ENCODE measurements around the gene DLGAP5.

The DLGAP5 gene, protein sequence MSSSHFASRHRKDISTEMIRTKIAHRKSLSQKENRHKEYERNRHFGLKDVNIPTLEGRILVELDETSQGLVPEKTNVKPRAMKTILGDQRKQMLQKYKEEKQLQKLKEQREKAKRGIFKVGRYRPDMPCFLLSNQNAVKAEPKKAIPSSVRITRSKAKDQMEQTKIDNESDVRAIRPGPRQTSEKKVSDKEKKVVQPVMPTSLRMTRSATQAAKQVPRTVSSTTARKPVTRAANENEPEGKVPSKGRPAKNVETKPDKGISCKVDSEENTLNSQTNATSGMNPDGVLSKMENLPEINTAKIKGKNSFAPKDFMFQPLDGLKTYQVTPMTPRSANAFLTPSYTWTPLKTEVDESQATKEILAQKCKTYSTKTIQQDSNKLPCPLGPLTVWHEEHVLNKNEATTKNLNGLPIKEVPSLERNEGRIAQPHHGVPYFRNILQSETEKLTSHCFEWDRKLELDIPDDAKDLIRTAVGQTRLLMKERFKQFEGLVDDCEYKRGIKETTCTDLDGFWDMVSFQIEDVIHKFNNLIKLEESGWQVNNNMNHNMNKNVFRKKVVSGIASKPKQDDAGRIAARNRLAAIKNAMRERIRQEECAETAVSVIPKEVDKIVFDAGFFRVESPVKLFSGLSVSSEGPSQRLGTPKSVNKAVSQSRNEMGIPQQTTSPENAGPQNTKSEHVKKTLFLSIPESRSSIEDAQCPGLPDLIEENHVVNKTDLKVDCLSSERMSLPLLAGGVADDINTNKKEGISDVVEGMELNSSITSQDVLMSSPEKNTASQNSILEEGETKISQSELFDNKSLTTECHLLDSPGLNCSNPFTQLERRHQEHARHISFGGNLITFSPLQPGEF

DNA sequence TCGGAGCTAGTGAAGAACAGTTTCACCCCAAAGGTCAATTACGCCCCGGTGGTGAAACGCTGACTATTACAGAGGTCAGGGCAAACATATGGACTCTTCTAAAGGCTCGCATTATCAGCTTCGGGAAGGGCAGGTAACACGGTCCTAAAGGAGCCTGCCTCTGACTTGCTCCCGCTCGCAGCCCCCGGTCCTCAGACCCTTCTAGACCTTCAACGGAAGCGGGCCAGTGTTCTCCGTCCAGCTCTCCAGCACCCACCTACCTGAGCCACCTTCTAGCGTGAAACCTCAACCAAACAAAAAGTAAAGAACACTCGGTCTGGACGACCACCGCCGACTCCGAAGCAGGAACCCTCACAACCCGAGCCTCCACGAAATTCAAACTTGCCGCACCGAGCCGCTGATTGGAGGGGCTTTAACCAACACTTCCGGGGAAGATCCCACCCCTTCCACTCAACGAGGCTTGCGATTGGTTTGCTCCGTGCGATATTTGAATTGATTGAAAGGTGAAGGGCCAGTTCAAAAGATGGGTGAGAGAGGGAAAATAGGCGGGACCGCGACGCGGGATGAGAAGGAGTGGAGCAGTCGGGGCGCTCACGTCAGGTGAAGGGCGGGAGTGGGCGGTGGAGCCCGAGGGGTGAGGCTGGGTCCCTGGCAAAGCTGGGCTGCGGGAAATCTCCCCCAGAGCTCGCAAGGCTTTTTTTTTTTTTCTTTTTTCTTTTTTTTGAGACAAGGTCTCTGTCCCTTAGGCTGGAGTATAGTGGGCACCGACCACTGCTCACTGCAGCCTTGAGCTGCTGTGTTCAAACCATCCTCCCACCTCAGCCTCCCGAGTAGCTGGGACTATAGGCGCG lies at the start of gene DLGAP5:
Gene DLGAP5, minus strand, starts transcription at position 383 of the 851 bp plus-strand sequence. CDS start 2,406 bp downstream, outside the sequence.
- DNase-seq (ENCODE audit: low read depth) = peak; percentile 74

DNA sequence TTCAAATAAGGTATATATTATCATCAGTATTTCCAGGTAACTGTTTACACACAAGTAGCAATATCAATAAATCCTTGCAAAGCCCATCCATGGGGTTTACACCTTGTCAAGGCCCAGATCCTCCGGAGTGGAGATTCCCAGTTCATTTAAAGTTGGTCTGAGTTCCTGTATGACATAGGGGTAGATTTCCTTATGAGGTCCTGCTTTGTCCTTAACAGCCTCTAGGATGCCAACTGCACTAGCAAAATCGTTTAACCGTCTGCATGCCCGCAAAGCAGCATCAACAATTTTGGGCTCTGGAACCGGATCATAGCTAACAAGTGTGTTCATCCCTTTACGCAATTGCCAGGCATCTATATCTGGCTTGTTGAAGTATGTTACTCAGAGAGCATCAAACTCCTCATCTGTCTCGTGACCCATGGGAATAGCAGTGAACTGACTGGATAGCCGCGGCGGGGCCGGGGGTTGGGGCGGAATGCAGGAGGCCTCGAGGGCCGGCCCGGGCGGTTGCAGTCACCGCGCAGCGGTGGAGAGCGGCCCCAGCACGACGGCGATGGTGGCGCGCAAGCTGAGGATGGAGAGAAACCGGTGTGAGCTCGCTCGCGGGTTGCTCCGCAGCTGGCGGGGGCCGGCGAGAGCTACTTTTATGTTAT lies 49.3 kb upstream of the DLGAP5 start:
- no peak for DNase-seq (ENCODE audit: low read depth)

DNA sequence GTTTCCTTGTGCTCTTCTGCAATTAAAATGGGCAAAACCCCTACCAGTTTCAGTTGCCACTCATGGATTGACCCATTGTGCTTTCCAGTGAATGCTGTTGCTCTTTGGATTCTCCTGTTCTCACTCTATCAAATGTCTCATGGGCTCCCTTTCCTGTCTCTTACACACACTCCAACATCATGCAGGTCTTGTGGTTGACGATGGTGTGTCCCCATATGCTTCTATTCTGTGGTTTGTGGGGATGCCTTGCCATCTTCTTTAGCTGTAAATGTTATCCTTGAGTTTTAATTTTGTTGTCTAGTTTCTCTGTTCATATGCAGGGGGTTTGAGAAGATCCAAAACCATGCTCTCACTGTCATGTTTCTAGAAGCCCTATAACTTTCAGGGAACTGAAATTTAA lies 47.9 kb upstream of the DLGAP5 start:
- DNase-seq (ENCODE audit: low read depth) = no peak

DNA sequence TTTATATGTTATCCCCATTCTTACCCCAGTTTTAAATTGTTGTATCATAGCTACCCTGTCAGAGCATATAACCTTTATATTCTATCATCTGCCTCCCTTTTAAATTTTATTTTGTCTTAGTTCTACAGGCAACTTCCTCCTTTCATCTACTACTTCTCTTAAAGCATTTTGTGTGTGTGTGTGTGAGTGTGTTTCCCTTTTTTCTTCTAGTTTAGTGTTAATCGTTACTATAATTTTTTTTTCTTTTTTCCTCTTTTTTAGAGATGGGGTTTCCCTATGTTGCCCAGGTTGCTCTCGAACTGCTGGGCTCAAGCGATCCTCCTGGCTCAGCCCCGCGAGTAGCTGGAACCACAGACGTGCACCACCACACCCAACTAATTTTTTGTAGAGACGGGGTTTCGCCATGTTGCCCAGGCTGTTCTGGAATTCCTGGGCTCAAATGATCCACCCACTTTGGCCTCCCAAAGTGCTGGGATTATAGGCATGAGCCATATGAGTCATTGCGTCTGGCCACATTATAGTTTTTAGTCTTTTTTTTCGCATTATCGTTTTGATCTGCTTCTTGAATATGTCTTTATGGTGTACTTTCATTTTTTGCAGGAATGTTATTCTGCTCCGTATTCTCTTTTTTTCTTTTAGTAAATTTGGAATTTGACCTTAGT lies 46.8 kb upstream of the DLGAP5 start:
- DNase-seq (ENCODE audit: low read depth) = no peak

DNA sequence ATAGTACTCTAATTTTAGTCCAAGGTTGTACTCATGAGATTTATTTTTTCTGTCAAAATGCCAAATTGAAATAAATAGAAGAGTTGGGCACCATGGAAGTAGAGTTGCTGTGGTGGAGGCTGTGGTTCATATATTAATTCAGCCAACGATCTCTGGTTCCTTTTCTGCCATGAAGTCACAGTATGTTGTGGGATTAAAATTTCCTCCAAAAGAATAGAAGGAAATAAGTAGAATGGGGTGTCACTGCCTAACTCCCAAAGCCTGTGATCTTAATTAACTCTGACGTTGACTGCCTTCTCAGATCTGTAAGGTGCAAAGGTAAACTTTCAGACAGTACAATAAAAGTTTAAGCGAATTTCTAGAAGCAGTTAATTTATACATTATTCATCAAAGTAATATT lies 42.2 kb upstream of the DLGAP5 start:
- no peak for DNase-seq (ENCODE audit: low read depth)

DNA sequence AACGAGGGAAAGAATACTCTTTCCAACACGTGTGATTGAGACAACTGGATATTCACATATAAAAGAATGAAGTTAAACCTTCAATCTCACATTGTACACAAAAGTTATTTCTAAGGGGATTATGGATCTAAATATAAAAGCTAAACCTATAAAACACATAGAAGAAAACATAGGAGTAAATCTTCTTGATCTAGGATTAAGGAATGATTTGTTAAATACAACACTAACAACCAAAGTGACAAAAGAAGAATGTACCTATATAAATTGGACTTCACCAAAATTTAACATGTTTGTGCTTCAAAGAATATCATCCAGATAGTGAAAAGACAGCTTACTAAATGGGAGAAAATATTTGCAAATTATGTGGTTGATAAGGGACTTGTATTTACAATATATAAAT lies 36.9 kb upstream of the DLGAP5 start:
- DNase-seq (ENCODE audit: low read depth) = no peak

DNA sequence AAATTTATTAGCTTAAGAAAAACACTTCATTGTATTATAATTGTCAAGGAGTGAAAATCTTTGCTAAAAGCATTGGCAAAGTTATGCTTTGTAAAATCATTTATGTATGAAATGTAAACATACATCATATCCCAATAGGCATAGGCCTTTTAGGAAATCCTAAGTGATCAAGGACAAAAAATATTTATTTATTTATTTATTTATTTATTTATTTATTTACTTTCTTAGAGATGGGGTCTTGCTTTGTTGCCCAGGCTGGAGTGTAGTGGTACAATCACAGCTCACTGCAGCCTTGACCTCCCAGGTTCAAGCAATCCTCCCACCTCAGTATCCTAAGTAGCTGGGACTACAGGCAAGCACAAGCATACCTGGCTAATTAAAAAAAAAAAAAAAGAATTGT lies 32.0 kb upstream of the DLGAP5 start:
- DNase-seq (ENCODE audit: low read depth) = no peak

DNA sequence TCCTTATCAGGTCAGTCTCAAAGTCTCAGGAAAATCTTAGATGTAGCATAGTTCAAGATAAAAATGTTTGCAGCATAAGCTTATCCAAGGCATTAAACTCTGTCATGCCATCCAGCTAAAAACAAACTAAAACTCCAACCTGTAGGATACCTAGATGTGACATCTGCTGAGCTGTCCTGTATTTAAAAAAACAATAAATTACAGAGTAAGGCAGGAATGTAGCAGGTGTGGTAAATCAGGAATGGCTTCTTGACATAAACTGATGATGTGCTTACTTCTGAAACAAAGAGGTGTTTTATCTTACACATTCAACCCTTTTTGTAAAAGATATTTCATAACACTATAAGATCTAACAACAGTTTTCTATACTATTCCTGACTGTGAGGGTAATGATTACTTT lies 30.6 kb upstream of the DLGAP5 start:
- DNase-seq (ENCODE audit: low read depth) = no peak

DNA sequence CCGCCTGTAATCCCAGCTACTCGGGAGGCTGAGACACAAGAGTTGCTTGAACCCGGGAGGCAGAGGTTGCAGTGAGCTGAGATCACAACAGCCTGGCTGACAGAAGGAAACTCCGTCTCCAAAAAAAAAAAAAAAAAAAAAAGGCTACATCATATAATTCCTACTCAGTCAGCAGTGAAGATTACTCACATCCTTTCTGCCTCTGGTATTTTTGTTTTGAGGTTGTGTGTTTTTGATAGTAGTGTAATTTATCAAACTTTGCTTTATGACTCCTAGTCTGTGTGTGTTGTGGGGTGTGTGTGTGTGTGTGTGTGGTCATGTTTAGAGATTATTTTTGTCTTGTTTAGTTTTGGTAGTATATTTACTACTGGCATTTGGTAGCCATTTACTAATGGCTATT lies 29.8 kb upstream of the DLGAP5 start:
- no peak for DNase-seq (ENCODE audit: low read depth)

DNA sequence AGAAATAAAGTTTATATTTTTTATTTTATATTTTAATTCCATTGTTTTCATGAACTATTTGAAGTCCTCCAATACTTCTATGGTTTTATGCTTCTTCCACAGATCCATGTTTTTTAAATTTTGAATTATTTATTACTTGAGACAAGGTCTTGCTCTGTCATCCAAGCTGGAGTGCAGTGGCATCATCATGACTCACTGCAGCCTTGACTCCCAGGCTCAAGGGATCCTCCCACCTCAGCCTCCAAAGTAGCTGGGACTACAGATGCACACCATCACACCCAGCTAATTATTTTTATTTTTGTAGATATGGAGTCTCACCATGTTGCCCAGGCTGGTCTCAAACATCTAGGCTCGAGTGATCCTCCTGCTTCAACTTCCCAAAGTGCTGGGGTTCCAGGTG lies 28.8 kb upstream of the DLGAP5 start:
- DNase-seq (ENCODE audit: low read depth) = no peak

DNA sequence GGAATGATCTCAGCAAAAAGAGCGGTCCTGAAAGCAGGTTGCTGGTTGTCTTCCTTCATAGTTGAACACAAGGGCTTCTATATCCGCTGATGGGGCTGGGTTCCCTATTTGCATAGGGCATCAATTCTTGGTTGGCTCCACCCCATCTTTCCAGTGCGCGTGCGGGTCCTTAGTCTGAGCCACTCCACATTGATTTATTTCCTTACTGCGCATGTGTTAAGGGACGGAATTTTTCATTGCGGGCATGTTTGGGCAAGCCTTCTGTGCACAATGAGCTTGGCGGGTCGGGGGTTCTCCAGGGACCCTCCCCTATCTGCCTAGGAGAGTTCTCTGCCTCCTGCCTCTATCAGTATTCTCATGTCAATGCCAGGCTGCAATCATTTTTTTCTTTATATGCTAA lies 21.2 kb upstream of the DLGAP5 start:
- DNase-seq (ENCODE audit: low read depth) = no peak

DNA sequence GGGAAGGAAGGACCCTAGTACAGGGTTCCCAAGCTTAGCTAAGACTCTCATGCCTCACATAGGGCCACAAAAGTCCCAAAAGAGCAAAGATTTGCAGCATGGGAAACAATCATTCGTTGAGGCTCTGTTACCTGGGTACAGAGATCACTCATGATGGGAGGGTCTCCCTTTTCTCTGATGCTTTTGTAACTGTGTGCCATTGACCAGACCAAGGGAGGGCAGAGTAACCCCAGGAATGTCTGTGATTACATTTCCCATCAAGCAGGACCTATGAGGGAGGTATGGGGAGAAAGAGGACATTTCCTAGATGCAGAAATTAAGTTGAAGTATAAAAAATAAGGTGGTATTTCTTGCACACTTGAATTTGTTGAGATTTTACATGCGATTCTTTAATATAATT lies 16.4 kb upstream of the DLGAP5 start:
- DNase-seq (ENCODE audit: low read depth) = no peak

DNA sequence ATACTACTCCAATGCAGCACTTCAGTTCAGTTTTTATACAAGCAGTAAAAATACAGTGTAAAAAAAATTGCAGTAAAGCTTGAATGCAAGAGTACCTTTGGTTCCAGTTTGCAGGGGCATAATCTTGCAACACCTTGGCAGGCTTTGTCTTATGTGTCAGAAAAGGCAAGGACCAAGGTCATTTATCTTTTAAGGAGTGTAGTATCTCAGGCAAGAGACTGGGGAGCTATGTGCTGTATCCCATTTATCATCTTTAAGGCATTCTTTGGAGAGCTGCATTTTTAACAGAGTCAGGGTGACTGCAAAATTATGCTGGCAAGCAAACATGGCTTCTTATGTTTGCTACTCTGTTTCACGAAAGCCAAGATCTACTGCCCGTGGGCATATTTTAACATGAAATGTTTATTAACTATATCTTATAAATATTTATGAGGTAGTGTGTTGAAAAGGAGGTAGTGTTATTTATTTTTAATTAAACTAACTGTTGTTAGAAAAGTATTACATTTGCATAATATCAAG lies 14.8 kb upstream of the DLGAP5 start:
- no peak for DNase-seq (ENCODE audit: low read depth)

DNA sequence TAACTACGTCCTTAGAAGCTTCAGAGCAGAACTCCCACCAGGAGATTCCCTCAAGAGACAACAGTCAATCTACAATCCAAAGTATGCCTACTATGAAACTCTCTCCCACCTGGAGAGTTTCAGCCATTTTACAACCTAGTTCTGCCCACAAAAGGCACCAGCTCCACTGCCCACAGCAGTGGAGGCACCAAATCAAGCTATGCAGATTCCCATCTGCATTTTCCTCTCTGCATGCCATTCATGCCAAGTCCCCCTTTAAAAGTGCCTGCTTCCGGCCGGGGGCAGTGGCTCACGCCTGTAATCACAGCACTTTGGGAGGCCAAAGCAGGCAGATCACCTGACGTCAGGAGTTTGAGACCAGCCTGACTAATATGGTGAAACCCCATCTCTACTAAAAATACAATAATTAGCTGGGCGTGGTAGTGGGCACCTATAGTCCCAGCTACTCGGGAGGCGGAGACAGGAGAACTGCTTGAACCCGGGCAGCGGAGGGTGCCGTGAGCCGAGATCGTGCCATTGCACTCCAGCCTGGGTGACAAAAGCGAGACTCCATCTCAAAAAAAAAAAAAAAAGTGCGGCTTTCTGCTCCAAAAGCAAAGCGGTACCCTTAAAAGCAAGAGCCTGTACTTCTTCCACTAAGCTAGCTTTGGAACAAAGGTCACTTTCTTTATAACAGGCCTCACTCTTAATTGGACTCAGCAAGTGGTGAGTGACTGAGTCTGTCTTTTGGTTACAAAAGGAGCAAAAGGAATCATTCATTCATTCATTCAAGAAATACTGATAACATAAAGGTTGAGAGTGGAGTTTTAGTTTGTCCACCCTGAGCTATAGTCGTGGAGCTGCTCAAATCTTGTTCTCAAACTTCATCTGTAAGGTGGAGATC lies 10.1 kb upstream of the DLGAP5 start:
- DNase-seq (ENCODE audit: low read depth) = no peak

DNA sequence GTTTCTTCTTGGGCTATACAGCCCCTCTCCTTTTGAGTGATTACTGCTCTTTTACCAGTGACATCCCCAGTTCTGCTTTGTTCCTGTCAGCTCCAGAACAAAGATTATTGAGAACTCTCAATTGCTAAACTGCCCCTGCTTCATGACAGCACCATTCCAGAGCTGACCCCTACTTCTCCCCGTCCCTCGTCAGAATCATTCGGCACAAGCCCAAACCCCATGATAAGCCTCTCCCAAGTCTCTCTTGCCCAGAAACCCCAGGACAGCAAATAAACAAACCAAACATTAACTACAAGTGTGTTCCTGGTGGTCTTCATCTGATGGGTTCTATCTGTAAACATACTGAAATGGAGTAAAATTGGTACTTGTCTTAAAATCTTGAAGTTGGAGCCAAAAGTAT lies 9.3 kb upstream of the DLGAP5 start:
- no peak for DNase-seq (ENCODE audit: low read depth)

DNA sequence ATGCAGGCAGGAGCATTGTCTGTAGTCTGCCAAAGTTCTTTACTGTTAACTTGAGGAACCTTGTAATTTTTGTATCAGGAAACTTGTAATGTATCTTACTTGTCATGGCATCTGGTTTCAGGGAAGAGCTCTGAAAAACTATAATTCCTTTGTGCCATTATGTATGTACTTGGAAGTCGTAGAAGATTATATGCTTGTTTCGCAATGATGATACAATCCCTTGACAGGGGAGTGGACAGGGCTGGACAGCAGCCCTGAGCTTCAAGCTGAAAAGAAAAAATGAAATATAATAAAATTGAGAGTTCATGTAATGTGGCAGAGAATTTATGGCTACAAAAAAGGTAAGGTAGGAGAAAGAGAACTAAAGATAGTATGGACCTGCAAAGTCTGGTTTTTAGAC lies 7.4 kb upstream of the DLGAP5 start:
- DNase-seq (ENCODE audit: low read depth) = no peak

DNA sequence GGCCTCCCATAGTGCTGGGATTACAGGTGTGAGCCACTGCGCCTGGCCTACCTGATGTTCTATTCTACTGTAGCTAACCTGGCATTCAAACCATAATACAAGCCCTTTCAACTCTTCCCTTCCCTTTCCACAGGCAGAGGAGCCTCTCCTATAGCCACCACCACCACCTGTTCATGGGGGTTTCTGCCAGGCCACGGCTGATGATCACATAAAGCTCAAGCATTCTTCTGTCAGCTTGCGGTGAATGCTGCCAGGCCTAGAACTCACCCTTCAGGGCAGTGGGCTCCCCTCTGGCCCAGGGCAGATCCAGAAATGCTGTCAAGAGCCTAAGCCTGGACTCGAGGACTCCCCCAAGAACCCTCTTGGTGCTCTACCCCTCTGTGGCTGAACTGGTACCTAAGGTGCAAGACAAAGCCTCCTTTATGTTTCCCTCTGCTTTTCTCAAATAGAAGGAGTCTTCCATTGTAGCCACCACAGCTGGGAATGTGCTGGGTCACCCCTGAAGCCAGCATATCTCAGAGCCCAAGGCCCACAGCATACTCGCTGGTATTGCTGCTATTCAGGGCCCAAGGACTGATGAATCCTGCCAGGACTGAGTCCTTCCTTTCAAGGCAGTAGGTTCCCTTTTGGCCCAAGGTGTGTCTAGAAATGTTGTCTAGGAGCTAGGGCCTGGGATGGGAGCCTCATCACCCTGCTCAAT lies 3.4 kb upstream of the DLGAP5 start:
- no peak for DNase-seq (ENCODE audit: low read depth)

DNA sequence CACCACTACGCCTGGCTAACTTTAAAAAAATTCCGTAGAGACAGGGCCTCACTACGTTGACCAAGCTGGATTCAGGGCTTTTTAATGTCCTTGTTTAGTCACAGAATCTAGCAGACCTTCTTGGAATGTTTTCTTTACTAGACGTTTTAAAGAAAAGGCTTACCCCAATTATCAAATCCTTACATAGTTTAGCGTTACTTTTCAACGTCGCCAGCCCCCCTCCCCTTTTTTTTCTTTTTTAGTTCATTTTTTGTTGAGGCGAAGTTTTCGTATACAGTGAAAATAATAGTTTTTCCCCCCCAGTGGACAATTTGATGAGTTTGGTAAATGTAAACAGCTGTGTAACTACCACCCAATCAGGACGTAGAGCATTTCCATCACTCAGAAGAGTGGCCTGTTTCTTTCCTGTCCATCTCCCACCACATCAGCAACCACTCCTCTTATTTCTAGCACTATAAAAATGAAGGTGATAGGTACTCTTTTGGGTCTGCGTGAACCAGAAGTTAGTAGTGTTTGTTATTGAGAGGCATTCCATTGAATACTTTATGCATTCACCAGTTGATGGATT lies 753 bp upstream of the DLGAP5 start:
- no peak for DNase-seq (ENCODE audit: low read depth)

DNA sequence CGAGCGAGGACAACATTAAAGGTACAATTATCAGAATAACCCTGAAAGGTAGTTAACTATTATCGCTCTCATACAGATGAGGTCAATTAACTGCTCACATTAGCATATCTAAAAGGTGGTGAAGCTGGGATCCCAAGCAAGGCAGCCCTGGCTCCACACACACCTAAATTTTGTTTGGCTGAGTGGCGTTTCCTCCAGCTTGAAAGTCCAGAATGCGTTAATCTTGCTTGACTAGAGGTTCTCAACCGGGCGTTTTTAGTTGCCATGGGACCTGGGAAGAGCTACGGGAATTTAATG lies 531 bp downstream of the DLGAP5 start:
- DNase-seq (ENCODE audit: low read depth) = no peak

Data from stimulated activated CD8-positive, alpha-beta memory T cell treated with anti-CD3 and anti-CD28 coated beads, Interleukin-7, amount 100 ng/mL, for 24 hours (primary cell).